Epithelial cell of esophagus (primary cell): ENCODE measurements around the gene MMP15.

Experiments
- DNase-seq: peaks from one replicate; pipeline ENCODE4 v3.0.0; 2010; ENCODE audit warnings: low read depth
- H3K4me3 ChIP-seq: 2 replicates; pipeline ENCODE4 v1.5.1; 2011; ENCODE audit warnings: mild to moderate bottlenecking, low read length, control low read depth
- TF ChIP-seq, protein P1 (sequence below): IDR thresholded peaks from 2 replicates; pipeline ENCODE4 v1.5.1; 2011; ENCODE audit warnings: low read depth, mild to moderate bottlenecking, low read length, control low read depth, inconsistent platforms; ENCODE audit not compliant: insufficient read depth; ENCODE audit errors: missing control alignments

The MMP15 gene

DNA sequence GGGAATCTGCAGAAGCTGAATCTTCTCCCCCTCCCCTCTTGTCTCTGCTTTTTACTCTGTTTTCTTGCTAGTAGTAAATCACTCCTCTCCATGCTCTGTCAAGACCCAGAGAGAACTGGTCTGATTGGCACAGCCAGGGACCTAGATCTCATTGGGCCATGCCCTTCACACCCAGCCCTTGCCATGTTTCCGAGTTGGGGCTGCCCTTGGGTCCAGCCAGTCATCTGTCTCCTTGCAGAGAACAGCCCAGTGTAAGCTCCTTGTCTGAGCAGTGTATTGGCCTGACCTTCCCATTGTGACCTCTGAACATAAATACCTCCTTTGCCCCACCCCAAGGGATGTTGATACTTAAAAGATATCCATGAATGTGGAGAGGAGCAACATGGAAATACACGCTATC, 3.9 kb downstream of the MMP15 start:
- no peak overlapping the region for H3K4me3 ChIP-seq
- no peak for DNase-seq
- TF ChIP-seq, protein P1, sequence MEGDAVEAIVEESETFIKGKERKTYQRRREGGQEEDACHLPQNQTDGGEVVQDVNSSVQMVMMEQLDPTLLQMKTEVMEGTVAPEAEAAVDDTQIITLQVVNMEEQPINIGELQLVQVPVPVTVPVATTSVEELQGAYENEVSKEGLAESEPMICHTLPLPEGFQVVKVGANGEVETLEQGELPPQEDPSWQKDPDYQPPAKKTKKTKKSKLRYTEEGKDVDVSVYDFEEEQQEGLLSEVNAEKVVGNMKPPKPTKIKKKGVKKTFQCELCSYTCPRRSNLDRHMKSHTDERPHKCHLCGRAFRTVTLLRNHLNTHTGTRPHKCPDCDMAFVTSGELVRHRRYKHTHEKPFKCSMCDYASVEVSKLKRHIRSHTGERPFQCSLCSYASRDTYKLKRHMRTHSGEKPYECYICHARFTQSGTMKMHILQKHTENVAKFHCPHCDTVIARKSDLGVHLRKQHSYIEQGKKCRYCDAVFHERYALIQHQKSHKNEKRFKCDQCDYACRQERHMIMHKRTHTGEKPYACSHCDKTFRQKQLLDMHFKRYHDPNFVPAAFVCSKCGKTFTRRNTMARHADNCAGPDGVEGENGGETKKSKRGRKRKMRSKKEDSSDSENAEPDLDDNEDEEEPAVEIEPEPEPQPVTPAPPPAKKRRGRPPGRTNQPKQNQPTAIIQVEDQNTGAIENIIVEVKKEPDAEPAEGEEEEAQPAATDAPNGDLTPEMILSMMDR, result no peak

DNA sequence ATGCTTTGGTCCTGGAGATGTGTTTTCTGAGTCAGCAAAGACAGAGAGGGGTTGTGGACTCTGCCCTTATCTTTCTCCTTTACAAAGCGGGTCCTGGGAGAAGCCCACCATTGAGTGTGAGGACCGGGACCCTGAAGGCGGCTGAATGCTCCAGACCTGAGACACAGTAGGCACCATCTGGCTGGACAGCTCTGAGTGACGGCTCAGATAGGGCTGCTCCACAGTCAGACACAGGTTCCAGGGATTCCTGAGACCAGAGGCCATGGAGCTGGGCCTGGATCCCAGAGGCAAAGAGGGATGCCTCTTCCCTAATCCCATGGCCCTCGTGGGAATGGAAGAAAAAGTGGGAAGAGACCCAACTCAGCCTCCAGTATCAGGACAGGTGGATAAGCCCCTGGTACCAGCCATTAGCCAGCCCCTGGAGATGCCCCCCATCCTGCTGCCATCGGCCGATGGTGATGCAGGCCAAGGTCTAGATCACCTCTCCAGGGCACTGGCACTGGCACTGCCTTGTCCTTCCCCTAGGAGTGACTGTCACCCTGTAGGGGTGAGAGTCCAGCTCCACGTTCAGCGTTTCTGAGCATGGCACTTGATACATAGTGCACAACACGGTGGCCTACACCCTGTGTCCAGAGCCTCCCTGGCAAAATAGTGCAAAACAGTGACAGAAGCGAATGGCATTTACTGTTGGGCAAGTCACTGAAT, 4.7 kb downstream of the MMP15 start:
- no peak overlapping the region for H3K4me3 ChIP-seq
- TF ChIP-seq, protein P1, result no peak
- DNase-seq, result no peak

DNA sequence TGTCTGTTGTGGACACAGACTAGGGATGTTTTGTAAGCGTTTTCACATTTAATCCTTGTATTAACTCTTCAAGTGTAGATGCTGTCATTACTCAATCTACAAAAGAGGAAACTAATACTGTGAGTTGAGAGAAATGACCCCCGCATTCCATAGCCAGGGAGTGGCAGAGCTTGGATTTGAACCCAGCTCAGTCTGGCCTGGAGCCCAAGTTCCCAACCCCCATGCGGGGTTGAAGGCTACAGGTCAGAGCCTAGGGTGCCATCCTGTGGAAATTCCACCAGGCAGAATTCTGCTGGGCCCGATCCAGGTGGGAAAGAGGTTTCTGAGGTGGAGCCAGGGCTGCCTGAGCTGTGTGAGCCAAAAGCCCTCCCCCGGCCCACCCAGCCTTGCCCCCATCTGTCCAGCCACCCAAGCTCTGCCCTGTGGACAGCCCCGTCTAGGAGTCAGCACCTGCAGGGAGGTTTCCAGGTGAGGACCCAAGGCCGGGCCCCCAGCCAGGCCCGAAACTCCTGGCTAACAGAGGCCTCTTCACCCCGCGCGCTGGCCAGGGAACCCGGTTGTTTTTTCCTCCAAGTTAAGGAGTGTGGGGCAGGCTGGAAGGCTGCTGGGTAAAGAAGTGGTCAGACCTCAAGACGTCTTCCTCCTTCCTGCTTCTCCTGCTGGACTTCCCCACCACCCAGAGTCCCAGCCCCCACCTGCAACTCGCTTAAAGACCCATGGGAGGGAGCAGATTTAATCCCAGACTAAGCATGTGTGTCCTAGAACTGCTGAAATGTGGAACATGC, 5.7 kb downstream of the MMP15 start:
- H3K4me3 ChIP-seq, result no peak overlapping the region
- TF ChIP-seq, protein P1, result no peak
- no peak for DNase-seq

DNA sequence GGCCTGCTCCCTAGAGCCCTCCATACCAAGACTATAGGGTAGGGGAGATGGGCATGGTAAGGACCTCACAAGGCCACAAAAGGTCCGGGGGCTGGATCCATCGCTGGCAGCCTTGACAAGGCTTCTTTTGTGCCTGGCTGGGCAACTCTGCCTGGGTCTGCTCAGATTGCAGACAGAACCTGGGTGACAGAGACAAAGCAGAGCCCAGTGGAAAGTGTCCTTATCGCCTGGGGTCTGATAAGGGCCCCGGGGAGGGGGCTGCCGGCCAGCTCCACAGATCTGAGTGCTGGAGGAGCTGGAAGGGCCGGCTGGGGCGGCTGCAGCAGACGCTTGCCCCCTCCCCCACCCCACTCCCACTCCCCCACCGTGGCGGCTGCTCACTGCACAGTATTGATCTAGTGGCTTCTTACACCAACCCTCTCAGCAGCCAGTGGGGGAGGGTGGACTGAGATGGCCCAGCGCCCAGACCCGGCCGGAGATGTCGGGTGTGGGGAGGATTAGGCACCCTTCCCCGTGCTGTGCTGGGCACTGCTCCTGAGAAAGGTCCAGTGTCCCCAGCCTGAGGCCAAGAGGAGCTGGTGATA, 7.2 kb downstream of the MMP15 start:
- DNase-seq, result no peak
- TF ChIP-seq, protein P1, result no peak
- no peak overlapping the region for H3K4me3 ChIP-seq

DNA sequence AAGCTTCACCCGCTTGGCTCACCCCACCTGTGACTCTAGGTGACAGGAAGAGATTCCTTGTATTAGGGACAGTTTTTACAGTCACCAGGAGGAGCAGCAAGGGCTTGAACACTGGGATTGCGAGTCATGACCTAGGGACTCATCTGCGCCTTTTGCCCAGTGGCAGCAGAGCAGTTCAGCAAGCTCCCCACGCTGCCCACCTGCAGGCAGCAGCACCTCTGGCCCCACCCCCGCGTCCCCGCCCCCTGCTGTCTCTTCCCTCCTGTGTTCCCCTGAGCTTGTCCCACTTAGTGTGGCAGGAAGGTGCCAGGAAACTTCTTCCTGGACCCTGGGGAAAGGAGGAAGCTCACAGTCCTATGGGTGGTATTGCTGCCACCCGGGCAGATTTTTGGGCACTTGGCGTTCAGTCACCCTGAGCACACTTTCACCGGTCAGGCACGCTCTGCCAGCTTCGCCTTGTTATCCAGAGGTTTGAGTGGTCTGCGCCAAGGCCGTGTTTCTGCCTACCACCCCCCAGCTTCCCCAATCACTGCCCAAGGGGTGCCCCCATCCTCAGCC, 8.7 kb downstream of the MMP15 start:
- DNase-seq, result no peak
- TF ChIP-seq, protein P1, result no peak
- H3K4me3 ChIP-seq, result no peak overlapping the region

DNA sequence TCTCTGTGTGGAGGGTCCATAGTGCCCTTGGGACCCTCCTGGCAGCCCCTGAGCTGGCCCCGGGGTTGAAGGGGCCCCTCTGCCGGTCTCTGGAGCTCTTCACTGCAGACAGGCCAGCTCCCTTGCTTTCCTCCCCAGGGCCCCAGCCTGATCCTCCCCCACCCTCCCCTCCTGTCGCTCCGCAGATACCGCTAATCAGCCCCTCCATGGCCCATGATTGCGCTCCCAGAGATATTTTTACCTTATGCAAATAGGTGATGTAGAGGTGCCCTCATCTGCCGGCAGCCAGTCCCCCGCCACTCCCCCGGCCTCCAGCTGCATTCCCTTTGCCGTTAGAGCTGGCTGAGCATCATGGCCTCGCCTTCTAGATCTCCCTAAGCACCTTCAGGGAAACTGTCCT, 9.2 kb downstream of the MMP15 start:
- TF ChIP-seq, protein P1, result no peak
- no peak for DNase-seq
- no peak overlapping the region for H3K4me3 ChIP-seq
